ENCODE measurements around the gene ENDOU. TPM values are rescaled to one million over a fixed set of nuclear protein-coding genes. Genes with fewer than 3 reads are reported as not detected.

ENDOU gene
- total RNA-seq, 1 donor from 2014 or later, result not detected

- H3K9me3 Mint-ChIP-seq (ENCODE audit: unreplicated experiment), result peaks cover 6% of the 10 kb centered on the region
- Histone ChIP-seq H3K4me2 (ENCODE audit: low read length) (no peak overlapping the region), H3K4me3 (ENCODE audit: insufficient read depth, low read depth, low read length) (no peak overlapping the region), H3K4me1 (ENCODE audit: insufficient read depth, low read length) (peaks cover 6% of the 10 kb centered on the region), H3K27me3 (ENCODE audit: insufficient read depth, low read length) (no peaks in the 10 kb centered on the region), H3K79me2 (ENCODE audit: insufficient read depth, low read length) (no peaks in the 10 kb centered on the region), H4K20me1 (ENCODE audit: insufficient read depth, low read length) (no peaks in the 10 kb centered on the region), H3K9ac (ENCODE audit: low read length) (no peak overlapping the region), H3K27ac (ENCODE audit: low read depth, low read length) (no peak overlapping the region), H3K36me3 (ENCODE audit: insufficient read depth, low read length) (no peaks in the 10 kb centered on the region), H2AFZ (ENCODE audit: low read depth, low read length) (no peak overlapping the region), H3K9me3 (ENCODE audit: insufficient read depth, low read depth, low read length) (no peaks in the 10 kb centered on the region)
- H3K36me3 Mint-ChIP-seq (ENCODE audit: low read depth, unreplicated experiment), result no peaks in the 10 kb centered on the region
- H3K4me3 Mint-ChIP-seq (ENCODE audit: unreplicated experiment), result no peak overlapping the region
- H3K27ac Mint-ChIP-seq (ENCODE audit: unreplicated experiment), result no peak overlapping the region
- DNase-seq (ENCODE audit: low read depth) (no peak), FAIRE-seq (no peak)
- peaks cover 31% of the 10 kb centered on the region for H3K27me3 Mint-ChIP-seq (ENCODE audit: low read depth, unreplicated experiment)
- peaks cover 11% of the 10 kb centered on the region for H3K4me1 Mint-ChIP-seq (ENCODE audit: low read depth, unreplicated experiment)
- no peak for TF ChIP-seq EZH2 (IDR thresholded peaks at IDR 0.05; ENCODE audit: insufficient read depth, low read length)
These were observed 6.4 kb upstream of the ENDOU start for GRCh38 chr12:47731723-47732122.

GRCh38 chr12:47730341-47730744, 5.1 kb upstream of the ENDOU start:
- no peak overlapping the region for H3K4me3 Mint-ChIP-seq (ENCODE audit: unreplicated experiment)
- Histone ChIP-seq H3K4me3 (ENCODE audit: insufficient read depth, low read depth, low read length) (no peak overlapping the region), H3K36me3 (ENCODE audit: insufficient read depth, low read length) (no peaks in the 10 kb centered on the region), H3K27me3 (ENCODE audit: insufficient read depth, low read length) (no peaks in the 10 kb centered on the region), H3K79me2 (ENCODE audit: insufficient read depth, low read length) (no peaks in the 10 kb centered on the region), H2AFZ (ENCODE audit: low read depth, low read length) (no peak overlapping the region), H3K4me2 (ENCODE audit: low read length) (no peak overlapping the region), H3K4me1 (ENCODE audit: insufficient read depth, low read length) (peaks cover 8% of the 10 kb centered on the region), H3K27ac (ENCODE audit: low read depth, low read length) (no peak overlapping the region), H3K9me3 (ENCODE audit: insufficient read depth, low read depth, low read length) (no peaks in the 10 kb centered on the region), H3K9ac (ENCODE audit: low read length) (no peak overlapping the region), H4K20me1 (ENCODE audit: insufficient read depth, low read length) (no peaks in the 10 kb centered on the region)
- no peak overlapping the region for H3K27ac Mint-ChIP-seq (ENCODE audit: unreplicated experiment)
- no peak for DNase-seq (ENCODE audit: low read depth)
- peaks cover 32% of the 10 kb centered on the region for H3K27me3 Mint-ChIP-seq (ENCODE audit: low read depth, unreplicated experiment)
- no peak for TF ChIP-seq EZH2 (IDR thresholded peaks at IDR 0.05; ENCODE audit: insufficient read depth, low read length)
- no peak for TF ChIP-seq CTCF (IDR thresholded peaks at IDR 0.05; ENCODE audit: insufficient read depth, low read depth, low read length)
- H3K36me3 Mint-ChIP-seq (ENCODE audit: low read depth, unreplicated experiment), result no peaks in the 10 kb centered on the region
- peaks cover 20% of the 10 kb centered on the region for H3K4me1 Mint-ChIP-seq (ENCODE audit: low read depth, unreplicated experiment)
- peaks cover 6% of the 10 kb centered on the region for H3K9me3 Mint-ChIP-seq (ENCODE audit: unreplicated experiment)
- FAIRE-seq, result no peak

GRCh38 chr12:47729233-47729632, 3.9 kb upstream of the ENDOU start:
- TF ChIP-seq CTCF (IDR thresholded peaks at IDR 0.05; ENCODE audit: insufficient read depth, low read depth, low read length) (no peak), EZH2 (IDR thresholded peaks at IDR 0.05; ENCODE audit: insufficient read depth, low read length) (no peak)
- H3K27me3 ChIP-seq (ENCODE audit: insufficient read depth, low read length), result no peaks in the 10 kb centered on the region
- no peak overlapping the region for H3K4me3 Mint-ChIP-seq (ENCODE audit: unreplicated experiment)
- no peak overlapping the region for H2AFZ ChIP-seq (ENCODE audit: low read depth, low read length)
- H3K4me1 ChIP-seq (ENCODE audit: insufficient read depth, low read length), result peaks cover 8% of the 10 kb centered on the region
- H3K36me3 ChIP-seq (ENCODE audit: insufficient read depth, low read length), result no peaks in the 10 kb centered on the region
- H4K20me1 ChIP-seq (ENCODE audit: insufficient read depth, low read length), result no peaks in the 10 kb centered on the region
- peaks cover 13% of the 10 kb centered on the region for H3K4me1 Mint-ChIP-seq (ENCODE audit: low read depth, unreplicated experiment)
- no peaks in the 10 kb centered on the region for H3K79me2 ChIP-seq (ENCODE audit: insufficient read depth, low read length)
- H3K27ac Mint-ChIP-seq (ENCODE audit: unreplicated experiment), result no peak overlapping the region
- H3K36me3 Mint-ChIP-seq (ENCODE audit: low read depth, unreplicated experiment), result peaks cover 5% of the 10 kb centered on the region
- H3K9me3 ChIP-seq (ENCODE audit: insufficient read depth, low read depth, low read length), result no peaks in the 10 kb centered on the region
- DNase-seq (ENCODE audit: low read depth), result no peak
- H3K27ac ChIP-seq (ENCODE audit: low read depth, low read length), result no peak overlapping the region
- H3K27me3 Mint-ChIP-seq (ENCODE audit: low read depth, unreplicated experiment), result peaks cover 43% of the 10 kb centered on the region
- H3K4me2 ChIP-seq (ENCODE audit: low read length), result no peak overlapping the region
- peaks cover 9% of the 10 kb centered on the region for H3K9me3 Mint-ChIP-seq (ENCODE audit: unreplicated experiment)
- H3K9ac ChIP-seq (ENCODE audit: low read length), result no peak overlapping the region
- no peak overlapping the region for H3K4me3 ChIP-seq (ENCODE audit: insufficient read depth, low read depth, low read length)
- no peak for FAIRE-seq

Measured in astrocyte (in vitro differentiated cells and primary cell).